ENCODE measurements around the gene RAF1.
"Not testable (repeated sequence)": the region's sequence is repeated elsewhere in the genome, so short reads cannot be mapped to it uniquely, and the experiment has no call there.

The RAF1 gene

GRCh38 chr3:12640853-12641252 lies 23.1 kb downstream of the RAF1 start:
- H3K36me3 Mint-ChIP-seq = peaks cover 30% of the 10 kb centered on the region
- H3K27ac Mint-ChIP-seq, H3K4me1 Mint-ChIP-seq, H3K27me3 Mint-ChIP-seq, H3K4me3 Mint-ChIP-seq, CTCF ChIA-PET, DNase-seq, H3K9me3 Mint-ChIP-seq: not testable (repeated sequence)

GRCh38 chr3:12638105-12638504 lies 25.8 kb downstream of the RAF1 start:
- peaks cover 38% of the 10 kb centered on the region for H3K36me3 Mint-ChIP-seq
- no peak overlapping the region for H3K27ac Mint-ChIP-seq
- no peaks in the 10 kb centered on the region for H3K27me3 Mint-ChIP-seq
- peaks cover 2% of the 10 kb centered on the region for H3K4me1 Mint-ChIP-seq
- CTCF ChIA-PET = no interaction called here
- peaks cover 5% of the 10 kb centered on the region for H3K9me3 Mint-ChIP-seq
- no peak overlapping the region for H3K4me3 Mint-ChIP-seq
- DNase-seq = no peak

- Mint-ChIP-seq H3K4me1 (peaks cover 9% of the 10 kb centered on the region), H3K27me3 (no peaks in the 10 kb centered on the region), H3K4me3 (no peak overlapping the region), H3K9me3 (no peaks in the 10 kb centered on the region), H3K27ac (no peak overlapping the region), H3K36me3 (peaks cover 24% of the 10 kb centered on the region)
- no peak for DNase-seq
- CTCF ChIA-PET = interaction anchor here (0.9 kb wide), 1 partner anchor 13 kb away, joined by 3 read pairs; no protein-coding TSS in a partner anchor
Measured at GRCh38 chr3:12633108-12633507, 30.8 kb downstream of the RAF1 start.

- Mint-ChIP-seq H3K9me3 (no peaks in the 10 kb centered on the region), H3K36me3 (peaks cover 20% of the 10 kb centered on the region), H3K4me3 (no peak overlapping the region), H3K4me1 (peaks cover 12% of the 10 kb centered on the region), H3K27ac (no peak overlapping the region), H3K27me3 (no peaks in the 10 kb centered on the region)
- CTCF ChIA-PET = interaction anchor here (0.9 kb wide), 1 partner anchor 14 kb away, joined by 3 read pairs; no protein-coding TSS in a partner anchor
- DNase-seq = no peak
Measured at GRCh38 chr3:12632523-12632922, 31.4 kb downstream of the RAF1 start.

GRCh38 chr3:12630843-12631242 lies 33.1 kb downstream of the RAF1 start:
- CTCF ChIA-PET, DNase-seq: not testable (repeated sequence)

GRCh38 chr3:12630292-12630691 lies 33.6 kb downstream of the RAF1 start:
- peaks cover 26% of the 10 kb centered on the region for H3K4me1 Mint-ChIP-seq
- DNase-seq = no peak
- H3K27ac Mint-ChIP-seq = no peak overlapping the region
- CTCF ChIA-PET = no interaction called here
- no peaks in the 10 kb centered on the region for H3K27me3 Mint-ChIP-seq
- no peak overlapping the region for H3K4me3 Mint-ChIP-seq
- peaks cover 19% of the 10 kb centered on the region for H3K36me3 Mint-ChIP-seq
- H3K9me3 Mint-ChIP-seq = no peaks in the 10 kb centered on the region

More at GRCh38 chr3:12630843-12631242, 33.1 kb downstream of the RAF1 start:
- not testable (repeated sequence) for H3K27ac Mint-ChIP-seq, H3K9me3 Mint-ChIP-seq, H3K27me3 Mint-ChIP-seq, H3K4me3 Mint-ChIP-seq
- Mint-ChIP-seq H3K4me1 (peaks cover 20% of the 10 kb centered on the region), H3K36me3 (peaks cover 15% of the 10 kb centered on the region)

GRCh38 chr3:12629560-12629959 lies 34.4 kb downstream of the RAF1 start:
- no peaks in the 10 kb centered on the region for H3K27me3 Mint-ChIP-seq
- H3K9me3 Mint-ChIP-seq = no peaks in the 10 kb centered on the region
- peaks cover 19% of the 10 kb centered on the region for H3K36me3 Mint-ChIP-seq
- H3K4me3 Mint-ChIP-seq = no peak overlapping the region
- H3K4me1 Mint-ChIP-seq = peaks cover 28% of the 10 kb centered on the region
- H3K27ac Mint-ChIP-seq = no peak overlapping the region
- DNase-seq = no peak
- CTCF ChIA-PET = no interaction called here

GRCh38 chr3:12628813-12629212 lies 35.1 kb downstream of the RAF1 start:
- CTCF ChIA-PET = no interaction called here
- DNase-seq = no peak
- peaks cover 34% of the 10 kb centered on the region for H3K4me1 Mint-ChIP-seq
- H3K36me3 Mint-ChIP-seq = peaks cover 14% of the 10 kb centered on the region
- H3K4me3 Mint-ChIP-seq = no peak overlapping the region
- H3K9me3 Mint-ChIP-seq = no peaks in the 10 kb centered on the region
- H3K27ac Mint-ChIP-seq = no peak overlapping the region
- H3K27me3 Mint-ChIP-seq = no peaks in the 10 kb centered on the region

- Mint-ChIP-seq H3K4me3 (no peak overlapping the region), H3K27me3 (no peaks in the 10 kb centered on the region)
Measured at GRCh38 chr3:12627370-12627769, 36.5 kb downstream of the RAF1 start.

GRCh38 chr3:12624964-12625363 lies 39.0 kb downstream of the RAF1 start:
- peaks cover 37% of the 10 kb centered on the region for H3K4me1 Mint-ChIP-seq
- H3K27me3 Mint-ChIP-seq, H3K27ac Mint-ChIP-seq, H3K9me3 Mint-ChIP-seq, H3K4me3 Mint-ChIP-seq, CTCF ChIA-PET, H3K36me3 Mint-ChIP-seq, DNase-seq: not testable (repeated sequence)

More at GRCh38 chr3:12627370-12627769, 36.5 kb downstream of the RAF1 start:
- DNase-seq = no peak
- Mint-ChIP-seq H3K27ac (no peak overlapping the region), H3K4me1 (peaks cover 34% of the 10 kb centered on the region), H3K36me3 (peaks cover 9% of the 10 kb centered on the region), H3K9me3 (no peaks in the 10 kb centered on the region)
- CTCF ChIA-PET = interaction anchor here (1.0 kb wide), 1 partner anchor 37 kb away, joined by 3 read pairs; the partner anchor contains the start of gene RAF1

GRCh38 chr3:12624056-12624455 lies 39.9 kb downstream of the RAF1 start:
- Mint-ChIP-seq H3K36me3 (peaks cover 4% of the 10 kb centered on the region), H3K27me3 (no peaks in the 10 kb centered on the region), H3K4me1 (peaks cover 37% of the 10 kb centered on the region), H3K4me3 (no peak overlapping the region), H3K27ac (no peak overlapping the region), H3K9me3 (no peaks in the 10 kb centered on the region)
- DNase-seq = no peak
- CTCF ChIA-PET = no interaction called here

GRCh38 chr3:12622335-12622734 lies 41.6 kb downstream of the RAF1 start:
- H3K27me3 Mint-ChIP-seq = no peaks in the 10 kb centered on the region
- peaks cover 11% of the 10 kb centered on the region for H3K36me3 Mint-ChIP-seq
- H3K4me3 Mint-ChIP-seq = no peak overlapping the region
- CTCF ChIA-PET = no interaction called here
- no peak for DNase-seq
- no peak overlapping the region for H3K27ac Mint-ChIP-seq
- no peaks in the 10 kb centered on the region for H3K9me3 Mint-ChIP-seq
- peaks cover 34% of the 10 kb centered on the region for H3K4me1 Mint-ChIP-seq

GRCh38 chr3:12620729-12621128 lies 43.2 kb downstream of the RAF1 start:
- CTCF ChIA-PET = no interaction called here
- H3K36me3 Mint-ChIP-seq = peaks cover 17% of the 10 kb centered on the region
- H3K4me1 Mint-ChIP-seq = peaks cover 28% of the 10 kb centered on the region
- no peak overlapping the region for H3K27ac Mint-ChIP-seq
- H3K9me3 Mint-ChIP-seq = no peaks in the 10 kb centered on the region
- H3K4me3 Mint-ChIP-seq = no peak overlapping the region
- H3K27me3 Mint-ChIP-seq = no peaks in the 10 kb centered on the region
- no peak for DNase-seq

- Mint-ChIP-seq H3K4me3 (no peak overlapping the region), H3K4me1 (peaks cover 26% of the 10 kb centered on the region), H3K27ac (no peak overlapping the region), H3K27me3 (no peaks in the 10 kb centered on the region), H3K9me3 (no peaks in the 10 kb centered on the region), H3K36me3 (peaks cover 17% of the 10 kb centered on the region)
- no peak for DNase-seq
- CTCF ChIA-PET = no interaction called here
Measured at GRCh38 chr3:12620305-12620704, 43.6 kb downstream of the RAF1 start.

- H3K4me3 Mint-ChIP-seq = no peak overlapping the region
- DNase-seq = no peak
- CTCF ChIA-PET = no interaction called here
- H3K36me3 Mint-ChIP-seq = peaks cover 24% of the 10 kb centered on the region
- H3K4me1 Mint-ChIP-seq = peaks cover 23% of the 10 kb centered on the region
- no peaks in the 10 kb centered on the region for H3K9me3 Mint-ChIP-seq
- H3K27me3 Mint-ChIP-seq = no peaks in the 10 kb centered on the region
- no peak overlapping the region for H3K27ac Mint-ChIP-seq
Measured at GRCh38 chr3:12618426-12618825, 45.5 kb downstream of the RAF1 start.

- no peak for DNase-seq
- no peaks in the 10 kb centered on the region for H3K27me3 Mint-ChIP-seq
- peaks cover 33% of the 10 kb centered on the region for H3K36me3 Mint-ChIP-seq
- no peak overlapping the region for H3K27ac Mint-ChIP-seq
- peaks cover 13% of the 10 kb centered on the region for H3K4me1 Mint-ChIP-seq
- no peak overlapping the region for H3K4me3 Mint-ChIP-seq
- no peaks in the 10 kb centered on the region for H3K9me3 Mint-ChIP-seq
- CTCF ChIA-PET = no interaction called here
Measured at GRCh38 chr3:12615266-12615665, 48.7 kb downstream of the RAF1 start.

All from activated naive CD4-positive, alpha-beta T cell treated with anti-CD3 and anti-CD28 coated beads, Interleukin-2, amount 10 ng/mL, durations not matched to agents 7 days and 5 days (primary cell).